Breast epithelium (tissue), 3 donors: Measurements from ENCODE around the gene ROPN1B.
"Not testable (repeated sequence)": the region's sequence is repeated elsewhere in the genome, so short reads cannot be mapped to it uniquely, and the experiment has no call there.

Source experiments
- POLR2A ChIP-seq: fragments of 450-650 bp; IDR thresholded peaks from one replicate; pipeline ENCODE4 v1.6.1; 2016; ENCODE audit warnings: antibody characterized with exemption, mild to moderate bottlenecking, moderate library complexity
- POLR2AphosphoS5 ChIP-seq, 3 donors: sonication (generic); formaldehyde crosslinking; IDR thresholded peaks; one replicate each; pipeline ENCODE4 v1.6.1; 2017; ENCODE audit warnings: antibody characterized with exemption in 3 of 3
- TF ChIP-seq, protein P1 (sequence below), 3 donors: fragments of 450-650 bp; IDR thresholded peaks; one replicate each; pipeline ENCODE4 v1.5.1; 2016 to 2017; ENCODE audit warnings: antibody characterized with exemption in 3 of 3, mild to moderate bottlenecking in 3 of 3, moderate library complexity in 3 of 3

DNA sequence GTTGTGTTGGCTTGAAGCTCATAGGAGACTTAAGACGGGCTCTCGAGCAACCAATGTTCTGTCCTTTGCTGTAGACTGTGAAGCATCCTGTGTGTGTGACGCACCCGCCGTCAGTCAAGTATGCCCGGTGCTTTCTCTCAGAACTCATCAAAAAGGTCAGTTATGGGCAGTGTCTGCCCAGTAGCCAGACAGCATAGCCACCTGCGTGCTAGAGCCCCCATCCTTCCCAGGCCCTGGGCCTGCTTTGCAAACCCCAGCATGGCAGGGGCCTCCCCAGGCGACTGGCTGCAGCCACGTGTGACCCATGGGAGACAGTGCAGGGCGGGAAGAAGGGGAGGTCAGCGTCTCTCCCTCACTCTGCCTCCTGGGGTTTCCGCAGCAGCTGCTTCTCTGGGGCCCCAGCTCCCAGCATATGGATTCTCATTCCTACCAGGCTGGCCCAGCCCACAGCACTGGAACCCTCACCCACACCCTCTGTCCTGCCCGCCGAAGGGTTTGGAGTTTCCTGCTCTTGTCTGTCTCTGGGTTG, 48.2 kb upstream of the ROPN1B start:
- TF ChIP-seq, protein P1, sequence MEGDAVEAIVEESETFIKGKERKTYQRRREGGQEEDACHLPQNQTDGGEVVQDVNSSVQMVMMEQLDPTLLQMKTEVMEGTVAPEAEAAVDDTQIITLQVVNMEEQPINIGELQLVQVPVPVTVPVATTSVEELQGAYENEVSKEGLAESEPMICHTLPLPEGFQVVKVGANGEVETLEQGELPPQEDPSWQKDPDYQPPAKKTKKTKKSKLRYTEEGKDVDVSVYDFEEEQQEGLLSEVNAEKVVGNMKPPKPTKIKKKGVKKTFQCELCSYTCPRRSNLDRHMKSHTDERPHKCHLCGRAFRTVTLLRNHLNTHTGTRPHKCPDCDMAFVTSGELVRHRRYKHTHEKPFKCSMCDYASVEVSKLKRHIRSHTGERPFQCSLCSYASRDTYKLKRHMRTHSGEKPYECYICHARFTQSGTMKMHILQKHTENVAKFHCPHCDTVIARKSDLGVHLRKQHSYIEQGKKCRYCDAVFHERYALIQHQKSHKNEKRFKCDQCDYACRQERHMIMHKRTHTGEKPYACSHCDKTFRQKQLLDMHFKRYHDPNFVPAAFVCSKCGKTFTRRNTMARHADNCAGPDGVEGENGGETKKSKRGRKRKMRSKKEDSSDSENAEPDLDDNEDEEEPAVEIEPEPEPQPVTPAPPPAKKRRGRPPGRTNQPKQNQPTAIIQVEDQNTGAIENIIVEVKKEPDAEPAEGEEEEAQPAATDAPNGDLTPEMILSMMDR (IDR thresholded peaks at IDR 0.05) = not testable (repeated sequence)
- TF ChIP-seq POLR2AphosphoS5 (IDR thresholded peaks at IDR 0.05); POLR2A: not testable (repeated sequence)
